Esophagus muscularis mucosa (tissue), 4 donors: ENCODE data around the gene COL5A1.

Source experiments
- CTCF ChIP-seq, 3 experiments: fragments of 200-600 bp in 2 of 3; fragments of 450-650 bp in 1 of 3; sonication (generic) in 2 of 3; IDR thresholded peaks; one replicate each; pipeline ENCODE4 v1.5.1; 2017 to 2019; ENCODE audit warnings: antibody characterized with exemption in 3 of 3, mild to moderate bottlenecking in 2 of 3, moderate library complexity in 1 of 3
- EP300 ChIP-seq: sonication (generic); formaldehyde crosslinking; IDR thresholded peaks from one replicate; pipeline ENCODE4 v1.6.1; 2017; ENCODE audit warnings: antibody characterized with exemption
- POLR2A ChIP-seq: fragments of 450-650 bp; IDR thresholded peaks from one replicate; pipeline ENCODE4 v1.6.1; 2017; ENCODE audit warnings: antibody characterized with exemption, moderate library complexity, mild to moderate bottlenecking, low read depth
- POLR2AphosphoS5 ChIP-seq, 2 donors: sonication (generic); formaldehyde crosslinking; IDR thresholded peaks; one replicate each; pipeline ENCODE4 v1.6.1; 2017; ENCODE audit warnings: antibody characterized with exemption in 2 of 2

- TF ChIP-seq POLR2AphosphoS5 (IDR thresholded peaks at IDR 0.05), result no peak
- TF ChIP-seq CTCF (IDR thresholded peaks at IDR 0.05), result no peak
- TF ChIP-seq EP300, result no peak
- TF ChIP-seq POLR2A, result no peak
Measured at GRCh38 chr9:134657666-134658377, 16.2 kb downstream of the COL5A1 start.
